Activated CD8-positive, alpha-beta T cell treated with anti-CD3 and anti-CD28 coated beads, Interleukin-2, amount 10 ng/mL, durations not matched to agents 7 days and 5 days (primary cell): ENCODE measurements around the gene IFT27. TPM values are rescaled to one million over a fixed set of nuclear protein-coding genes. Genes with fewer than 3 reads are reported as not detected.

Experiments used
- ATAC-seq: fragments of 150-1000 bp; cut with Tn5 transposase; one replicate; pipeline ENCODE4 v1.10.0; 2021; ENCODE audit warnings: moderate library complexity
- CTCF ChIA-PET: fragments of 350-600 bp; sonication (Branson Sonifier 250); formaldehyde crosslinking; loops from one replicate; lab custom pipeline; 2021; ENCODE audit warnings: antibody characterized with exemption; lab: Charles Lee
- POLR2A ChIA-PET: fragments of 350-600 bp; sonication (Branson Sonifier 250); formaldehyde crosslinking; loops from one replicate; lab custom pipeline; 2021; ENCODE audit warnings: antibody characterized with exemption; lab: Charles Lee
- DNase-seq: peaks from one replicate; pipeline ENCODE4 v3.0.0-alpha.2; 2020
- H3K27ac Mint-ChIP-seq: one replicate; pipeline ENCODE4 v1.8.0; 2021; ENCODE audit warnings: mild to moderate bottlenecking, mixed read lengths
- H3K27me3 Mint-ChIP-seq: one replicate; pipeline ENCODE4 v1.8.0; 2021; ENCODE audit warnings: low read depth, mixed read lengths
- H3K36me3 Mint-ChIP-seq: one replicate; pipeline ENCODE4 v1.8.0; 2021; ENCODE audit warnings: low read depth, mixed read lengths
- H3K4me1 Mint-ChIP-seq: one replicate; pipeline ENCODE4 v1.8.0; 2021; ENCODE audit warnings: low read depth, mixed read lengths
- H3K4me3 Mint-ChIP-seq: one replicate; pipeline ENCODE4 v1.8.0; 2021; ENCODE audit warnings: mild to moderate bottlenecking, mixed read lengths
- H3K9me3 Mint-ChIP-seq: one replicate; pipeline ENCODE4 v1.8.0; 2022; ENCODE audit warnings: mixed read lengths; ENCODE audit not compliant: insufficient read depth
- total RNA-seq, 2 experiments: library from RNA; stranded (reverse); gene quantifications; one replicate each; pipeline ENCODE4 v1.2.3, GENCODE V29; 2021

IFT27 gene
- total RNA-seq, 2 experiments from 2014 or later: 26.5 to 27.2 TPM

DNA sequence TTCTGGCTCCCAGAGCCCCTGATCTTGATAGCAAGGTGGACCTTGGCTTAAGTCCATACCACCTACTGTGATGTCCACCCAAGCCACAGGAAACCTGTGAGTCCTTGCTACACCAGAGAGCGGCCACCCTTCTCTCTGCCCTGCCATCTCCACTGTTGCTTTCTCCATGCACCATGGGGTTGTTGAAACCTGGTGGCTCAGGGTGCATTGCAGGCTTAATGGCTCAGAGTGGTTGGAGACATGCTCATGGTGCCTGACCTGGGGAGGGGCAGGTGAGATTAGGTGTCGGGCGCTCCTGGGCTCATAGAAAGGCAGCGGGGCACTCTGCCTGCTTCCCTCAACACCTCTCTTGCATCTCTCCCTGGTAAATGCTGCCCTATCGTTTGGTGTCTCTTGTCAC is 47.4 kb downstream of the IFT27 start:
- Mint-ChIP-seq H3K36me3 (no peaks in the 10 kb centered on the region), H3K27ac (no peak overlapping the region), H3K9me3 (no peaks in the 10 kb centered on the region), H3K27me3 (peaks cover 14% of the 10 kb centered on the region), H3K4me3 (no peak overlapping the region), H3K4me1 (no peaks in the 10 kb centered on the region)
- CTCF ChIA-PET: no interaction called here
- no peak for ATAC-seq
- no peak for DNase-seq
- POLR2A ChIA-PET: no interaction called here

DNA sequence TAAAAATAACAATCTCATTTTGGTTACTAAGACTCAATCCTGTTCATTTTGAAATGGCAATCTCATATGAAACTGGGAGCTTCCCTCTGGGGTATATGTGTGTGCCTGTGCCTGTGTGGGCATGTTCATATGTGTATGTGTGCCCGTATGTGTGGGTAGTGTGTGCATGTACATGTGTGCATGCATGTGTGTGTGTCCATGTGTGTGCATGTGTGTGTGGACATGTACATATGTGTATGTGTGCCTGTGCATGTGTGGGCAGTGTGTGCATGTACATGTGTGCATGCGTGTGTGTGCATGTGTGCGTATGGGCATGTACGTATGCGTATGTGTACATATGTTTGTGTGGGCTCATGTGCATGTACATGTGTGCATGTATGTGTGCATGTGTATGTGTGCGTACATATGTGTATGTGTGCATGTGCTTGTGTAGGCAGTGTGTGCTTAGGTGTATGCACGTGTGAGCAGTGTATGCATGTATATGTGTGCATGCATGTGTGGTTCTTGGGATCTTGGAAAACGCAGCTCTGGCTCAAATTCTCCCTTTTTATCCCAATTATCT is 47.9 kb downstream of the IFT27 start:
- no peaks in the 10 kb centered on the region for H3K4me1 Mint-ChIP-seq
- no peak for DNase-seq
- no peak overlapping the region for H3K4me3 Mint-ChIP-seq
- ChIA-PET CTCF (no interaction called here), POLR2A (no interaction called here)
- H3K9me3 Mint-ChIP-seq: no peaks in the 10 kb centered on the region
- H3K36me3 Mint-ChIP-seq: no peaks in the 10 kb centered on the region
- no peak for ATAC-seq
- H3K27ac Mint-ChIP-seq: no peak overlapping the region
- peaks cover 10% of the 10 kb centered on the region for H3K27me3 Mint-ChIP-seq

DNA sequence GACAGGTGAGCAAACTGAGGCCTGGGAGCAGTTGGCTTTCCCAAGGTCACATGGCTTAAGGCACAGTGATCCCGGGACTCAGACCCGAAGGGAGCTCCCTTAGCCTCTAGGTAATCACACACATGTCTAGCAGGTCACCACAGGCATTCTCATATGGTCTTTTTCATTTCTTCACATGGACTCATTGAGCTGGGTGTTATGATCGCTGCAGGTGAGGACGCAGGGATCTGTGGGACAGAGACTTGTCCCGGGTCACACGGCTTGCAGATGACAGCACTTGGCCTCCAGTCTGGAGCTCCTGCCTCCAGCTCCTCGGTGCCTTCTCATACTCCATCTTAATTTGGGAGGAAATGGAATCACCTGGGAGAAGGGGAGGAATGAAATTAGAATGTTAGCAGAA is 48.8 kb downstream of the IFT27 start:
- DNase-seq: no peak
- Mint-ChIP-seq H3K27me3 (peaks cover 9% of the 10 kb centered on the region), H3K36me3 (no peaks in the 10 kb centered on the region), H3K27ac (no peak overlapping the region), H3K4me1 (no peaks in the 10 kb centered on the region), H3K9me3 (no peaks in the 10 kb centered on the region), H3K4me3 (no peak overlapping the region)
- CTCF ChIA-PET: no interaction called here
- POLR2A ChIA-PET: no interaction called here
- no peak for ATAC-seq

DNA sequence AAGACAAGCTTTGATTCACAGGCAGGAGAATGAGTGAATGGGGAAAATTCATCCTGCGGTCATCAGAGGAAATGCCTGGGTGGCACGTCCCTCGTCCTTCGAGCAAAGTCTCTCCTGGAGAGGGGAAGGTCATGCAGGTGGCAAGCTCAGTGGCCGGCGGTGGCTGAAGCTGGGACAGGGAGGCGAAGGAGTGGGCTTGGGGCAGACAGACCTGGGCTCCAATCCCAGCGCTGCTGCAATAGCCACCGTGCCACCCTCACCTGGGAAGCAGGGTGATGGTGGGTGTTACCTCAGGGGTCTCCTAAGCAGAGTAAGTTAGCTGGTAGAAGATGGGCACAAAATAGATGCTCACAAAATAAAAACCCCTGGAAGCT is 49.9 kb downstream of the IFT27 start:
- Mint-ChIP-seq H3K9me3 (no peaks in the 10 kb centered on the region), H3K27ac (no peak overlapping the region), H3K36me3 (no peaks in the 10 kb centered on the region), H3K4me3 (no peak overlapping the region), H3K27me3 (peaks cover 9% of the 10 kb centered on the region), H3K4me1 (no peaks in the 10 kb centered on the region)
- ChIA-PET POLR2A (no interaction called here), CTCF (no interaction called here)
- ATAC-seq: no peak
- no peak for DNase-seq

DNA sequence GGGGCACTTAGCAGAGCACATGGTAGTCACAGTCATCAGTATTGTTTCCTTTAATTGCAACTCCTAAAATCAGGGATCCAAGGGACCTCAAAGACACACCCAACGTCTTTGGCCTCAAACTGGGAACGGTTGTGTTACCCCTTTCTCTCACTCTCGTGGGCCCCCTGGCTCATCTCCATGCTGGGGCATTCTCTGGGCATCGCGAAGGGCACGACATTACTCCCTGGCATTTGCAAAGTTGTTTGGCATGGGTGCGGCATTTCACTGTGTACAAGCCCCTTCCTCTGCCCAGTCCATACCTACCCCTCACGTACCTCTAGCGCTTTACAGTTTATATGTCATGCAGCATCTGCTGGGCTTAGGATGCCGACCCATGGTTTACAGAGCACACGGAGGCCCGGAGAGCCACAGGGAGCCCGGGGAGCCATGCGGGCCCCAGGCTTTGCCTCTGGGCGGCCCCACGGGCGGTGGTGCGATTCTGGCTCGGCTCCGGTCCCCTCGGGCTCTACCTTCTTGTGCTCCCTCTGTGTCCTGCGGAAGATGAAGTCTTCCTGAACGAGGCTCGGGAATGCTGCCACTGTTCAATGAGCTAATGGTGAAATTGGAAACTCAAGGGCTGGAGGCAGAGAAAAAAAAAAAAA is 50.4 kb downstream of the IFT27 start:
- ChIA-PET CTCF (no interaction called here), POLR2A (no interaction called here)
- no peaks in the 10 kb centered on the region for H3K9me3 Mint-ChIP-seq

DNA sequence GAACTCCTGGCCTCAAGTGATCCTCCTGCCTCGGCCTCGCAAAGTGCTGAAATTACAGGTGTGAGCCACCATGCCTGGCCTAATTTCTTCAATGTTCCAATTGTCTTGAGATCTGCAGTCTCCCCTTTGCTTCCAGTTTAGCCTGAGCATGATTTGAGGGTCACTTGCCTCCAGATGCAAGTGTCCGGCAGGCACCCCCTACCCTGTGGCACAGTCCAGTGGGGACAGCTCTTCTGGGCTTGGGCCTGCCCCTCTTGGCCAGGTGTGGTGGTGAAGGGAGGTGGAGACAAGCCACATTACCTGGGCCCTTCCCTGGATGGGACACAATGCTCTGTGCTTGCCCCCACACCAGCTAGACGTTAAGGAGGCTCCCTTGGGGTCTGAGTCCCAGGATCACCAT is 51.1 kb downstream of the IFT27 start:
- Mint-ChIP-seq H3K4me1 (no peaks in the 10 kb centered on the region), H3K27me3 (peaks cover 12% of the 10 kb centered on the region), H3K27ac (no peak overlapping the region), H3K9me3 (no peaks in the 10 kb centered on the region), H3K4me3 (no peak overlapping the region), H3K36me3 (no peaks in the 10 kb centered on the region)
- ChIA-PET CTCF (interaction anchor here (0.7 kb wide), 1 partner anchor 33 kb away, joined by 3 read pairs; no protein-coding TSS in a partner anchor), POLR2A (no interaction called here)
- DNase-seq (no peak), ATAC-seq (no peak)

More for the DNA sequence above, 50.4 kb downstream of the IFT27 start:
- H3K27me3 Mint-ChIP-seq: peaks cover 12% of the 10 kb centered on the region
- no peak for DNase-seq
- ATAC-seq: no peak
- no peaks in the 10 kb centered on the region for H3K4me1 Mint-ChIP-seq
- no peak overlapping the region for H3K27ac Mint-ChIP-seq
- no peaks in the 10 kb centered on the region for H3K36me3 Mint-ChIP-seq
- no peak overlapping the region for H3K4me3 Mint-ChIP-seq

DNA sequence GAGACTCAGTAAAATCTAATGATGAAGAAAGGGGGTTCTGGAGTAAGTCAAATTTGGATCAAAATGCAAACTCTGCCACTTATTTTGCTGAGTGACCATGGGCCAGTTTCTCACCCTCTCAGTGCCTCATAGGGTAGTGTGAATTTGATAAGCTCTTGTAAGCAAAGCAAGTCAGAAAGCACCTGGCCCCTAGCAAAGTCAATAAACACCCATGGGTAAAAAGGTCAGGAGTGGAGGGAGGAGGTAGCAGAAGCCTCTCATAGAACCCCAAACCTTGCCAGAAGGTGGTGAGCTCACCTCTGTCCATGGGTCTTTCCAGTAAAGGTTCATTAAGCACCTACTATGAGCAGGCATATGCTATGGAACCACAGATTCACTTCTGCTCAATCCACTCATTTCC is 53.9 kb downstream of the IFT27 start:
- Mint-ChIP-seq H3K4me1 (no peaks in the 10 kb centered on the region), H3K27me3 (peaks cover 13% of the 10 kb centered on the region), H3K27ac (no peak overlapping the region), H3K4me3 (no peak overlapping the region), H3K9me3 (no peaks in the 10 kb centered on the region), H3K36me3 (no peaks in the 10 kb centered on the region)
- ATAC-seq: no peak
- CTCF ChIA-PET: no interaction called here
- POLR2A ChIA-PET: no interaction called here
- no peak for DNase-seq

DNA sequence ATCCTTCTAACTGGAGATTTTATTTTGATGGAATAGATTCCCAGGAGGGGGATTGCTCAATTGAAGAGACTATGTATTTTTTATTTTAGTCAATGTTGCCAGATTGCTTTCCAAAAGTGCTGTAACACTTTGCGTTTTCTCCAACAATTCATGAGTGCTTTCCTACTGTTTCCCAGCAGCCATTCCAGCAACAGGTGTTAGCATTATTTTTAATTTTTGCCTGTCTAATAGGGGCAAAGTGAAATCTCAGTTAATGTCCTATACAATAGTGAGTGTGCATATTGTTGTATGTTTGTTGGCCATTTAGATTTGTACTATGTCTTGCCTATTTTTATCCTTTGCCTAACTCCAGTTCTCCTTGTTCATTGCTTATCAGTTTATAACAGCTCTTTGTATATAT is 60.3 kb downstream of the IFT27 start:
- POLR2A ChIA-PET: interaction anchor here (0.6 kb wide), 1 partner anchor 191 kb away, joined by 6 read pairs; no protein-coding TSS in a partner anchor

DNA sequence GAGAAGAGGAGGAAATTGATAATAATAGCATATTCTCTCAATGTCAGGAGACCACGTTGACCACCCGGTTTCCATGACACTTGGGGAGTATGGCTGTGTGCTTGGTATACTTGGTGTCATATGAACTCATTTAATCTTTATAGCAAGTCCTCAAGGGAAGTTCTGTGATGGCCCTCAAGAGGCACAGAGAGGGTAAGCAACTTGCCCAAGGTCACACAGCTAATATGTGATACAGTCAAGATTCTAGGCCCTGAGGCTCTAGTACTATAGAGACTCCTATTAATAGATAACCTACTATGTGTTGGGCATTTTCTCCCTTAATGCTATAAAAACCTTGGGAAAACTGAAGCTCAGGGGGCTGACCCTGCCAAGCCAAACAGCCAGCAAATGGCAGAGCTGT is 61.8 kb downstream of the IFT27 start:
- ChIA-PET CTCF (no interaction called here), POLR2A (no interaction called here)
- no peak for ATAC-seq
- H3K27me3 Mint-ChIP-seq: peaks cover 8% of the 10 kb centered on the region
- no peak overlapping the region for H3K4me3 Mint-ChIP-seq
- no peaks in the 10 kb centered on the region for H3K9me3 Mint-ChIP-seq
- no peak for DNase-seq
- no peaks in the 10 kb centered on the region for H3K36me3 Mint-ChIP-seq
- no peaks in the 10 kb centered on the region for H3K4me1 Mint-ChIP-seq
- no peak overlapping the region for H3K27ac Mint-ChIP-seq

More for the DNA sequence above, 60.3 kb downstream of the IFT27 start:
- ATAC-seq (no peak), DNase-seq (no peak)
- Mint-ChIP-seq H3K27me3 (peaks cover 13% of the 10 kb centered on the region), H3K9me3 (no peaks in the 10 kb centered on the region), H3K4me3 (no peak overlapping the region), H3K36me3 (no peaks in the 10 kb centered on the region), H3K4me1 (no peaks in the 10 kb centered on the region), H3K27ac (no peak overlapping the region)
- CTCF ChIA-PET: no interaction called here

DNA sequence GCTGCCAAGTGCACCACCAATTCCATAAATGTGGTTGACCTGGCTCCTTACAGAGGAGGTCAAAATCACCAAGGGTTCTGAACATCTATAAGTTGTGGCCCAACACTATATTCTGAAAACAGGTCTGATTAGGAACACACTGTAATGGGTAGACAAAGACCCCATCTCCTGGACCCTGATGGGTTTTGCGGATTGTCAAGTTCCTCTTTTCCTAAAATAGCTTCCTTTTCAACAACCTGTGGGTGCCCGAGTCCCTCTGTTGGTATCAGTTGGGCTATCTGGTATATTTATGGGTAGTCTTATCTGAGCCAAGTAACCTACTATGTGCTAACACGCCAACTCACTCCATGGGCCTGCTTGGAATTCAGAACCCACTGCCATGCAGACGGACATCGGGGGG is 62.5 kb downstream of the IFT27 start:
- no peak overlapping the region for H3K4me3 Mint-ChIP-seq
- ATAC-seq: no peak
- H3K27ac Mint-ChIP-seq: no peak overlapping the region
- DNase-seq: no peak
- ChIA-PET POLR2A (no interaction called here), CTCF (no interaction called here)
- H3K36me3 Mint-ChIP-seq: no peaks in the 10 kb centered on the region
- no peaks in the 10 kb centered on the region for H3K9me3 Mint-ChIP-seq
- H3K27me3 Mint-ChIP-seq: peaks cover 8% of the 10 kb centered on the region
- H3K4me1 Mint-ChIP-seq: no peaks in the 10 kb centered on the region

Other genes with a start within 250 kb of the IFT27 start
- 100 to 1,000 TPM; 186 to 190 TPM for gene EIF3D, start 247.0 kb downstream of the IFT27 start, total RNA-seq
- not detected for gene CACNG2, start 72.4 kb downstream of the IFT27 start, total RNA-seq
- gene PVALB, start 40.9 kb upstream of the IFT27 start, total RNA-seq: not detected
- 10 to 100 TPM; 44.1 to 48.2 TPM for gene NCF4, start 84.9 kb upstream of the IFT27 start, total RNA-seq
- 1 to 10 TPM; 1.4 TPM for gene CSF2RB, start 137.5 kb upstream of the IFT27 start, total RNA-seq
- 1 to 10 TPM; 8.3 to 9.4 TPM for gene TST, start 243.3 kb upstream of the IFT27 start, total RNA-seq
- gene MPST, start 243.6 kb upstream of the IFT27 start, total RNA-seq: 10 to 100 TPM; 28.5 to 33.6 TPM